ENCODE measurements around the gene LCAT.

GRCh38 chr16:67932462-67932840, 11.5 kb downstream of the LCAT start:
- TF ChIP-seq POLR2A (IDR thresholded peaks at IDR 0.05), result no peak
- no peak for TF ChIP-seq CTCF (IDR thresholded peaks at IDR 0.05)
